ENCODE measurements around the gene ABTB1.
"Not testable (repeated sequence)": the region's sequence is repeated elsewhere in the genome, so short reads cannot be mapped to it uniquely, and the experiment has no call there.

DNA sequence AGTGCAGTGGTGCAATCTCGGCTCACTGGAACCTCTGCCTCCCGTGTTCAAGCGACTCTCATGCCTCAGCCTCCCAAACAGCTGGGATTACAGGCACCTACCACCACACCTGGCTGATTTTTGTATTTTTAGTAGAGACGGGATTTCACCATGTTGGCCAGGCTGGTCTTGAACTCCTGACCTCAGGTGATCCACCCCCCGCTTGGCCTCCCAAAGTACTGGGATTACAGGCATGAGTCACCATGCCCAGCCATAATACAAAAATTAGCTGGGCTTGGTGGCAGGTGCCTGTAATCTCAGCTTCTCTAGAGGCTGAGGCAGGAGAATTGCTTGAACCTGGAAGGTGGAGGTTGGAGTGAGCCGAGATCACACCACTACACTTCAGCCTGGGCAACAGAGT, 17.8 kb upstream of the ABTB1 start:
- TF ChIP-seq, protein P1, sequence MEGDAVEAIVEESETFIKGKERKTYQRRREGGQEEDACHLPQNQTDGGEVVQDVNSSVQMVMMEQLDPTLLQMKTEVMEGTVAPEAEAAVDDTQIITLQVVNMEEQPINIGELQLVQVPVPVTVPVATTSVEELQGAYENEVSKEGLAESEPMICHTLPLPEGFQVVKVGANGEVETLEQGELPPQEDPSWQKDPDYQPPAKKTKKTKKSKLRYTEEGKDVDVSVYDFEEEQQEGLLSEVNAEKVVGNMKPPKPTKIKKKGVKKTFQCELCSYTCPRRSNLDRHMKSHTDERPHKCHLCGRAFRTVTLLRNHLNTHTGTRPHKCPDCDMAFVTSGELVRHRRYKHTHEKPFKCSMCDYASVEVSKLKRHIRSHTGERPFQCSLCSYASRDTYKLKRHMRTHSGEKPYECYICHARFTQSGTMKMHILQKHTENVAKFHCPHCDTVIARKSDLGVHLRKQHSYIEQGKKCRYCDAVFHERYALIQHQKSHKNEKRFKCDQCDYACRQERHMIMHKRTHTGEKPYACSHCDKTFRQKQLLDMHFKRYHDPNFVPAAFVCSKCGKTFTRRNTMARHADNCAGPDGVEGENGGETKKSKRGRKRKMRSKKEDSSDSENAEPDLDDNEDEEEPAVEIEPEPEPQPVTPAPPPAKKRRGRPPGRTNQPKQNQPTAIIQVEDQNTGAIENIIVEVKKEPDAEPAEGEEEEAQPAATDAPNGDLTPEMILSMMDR (IDR thresholded peaks at IDR 0.05) = not testable (repeated sequence)
- TF ChIP-seq POLR2A (IDR thresholded peaks at IDR 0.05) = not testable (repeated sequence)
